ENCODE measurements around the gene ABHD14A. TPM values are rescaled to one million over a fixed set of nuclear protein-coding genes. Genes with fewer than 3 reads are reported as not detected.

The ABHD14A gene
- total and polyA plus RNA-seq, 8 donors: 5.9 to 36.3 (median 9.7) TPM

- 82 to 90% methylated on average over 2 of the region's 2 CpGs for WGBS, 2 donors
- peak overlapping the region in 1 of 4 donors; percentile 72 for H3K4me3 ChIP-seq
- ATAC-seq (no peak), FAIRE-seq (no peak), DNase-seq (peak in 2 of 6 donors; percentile 26 to 62)
- intact Hi-C loops (cut with DNase I): no loop called here
- H3K4me1 ChIP-seq: peaks cover 8 to 16% (median 10%) of the 10 kb centered on the region in 3 donors
- H3K27ac ChIP-seq: no peak overlapping the region
- TF ChIP-seq CTCF (IDR thresholded peaks at IDR 0.05): no peak
- no peaks in the 10 kb centered on the region for H3K36me3 ChIP-seq
- H3K27me3 ChIP-seq: no peaks in the 10 kb centered on the region
- H3K9me3 ChIP-seq: no peaks in the 10 kb centered on the region
Observed at GRCh38 chr3:51966016-51966415, 8.8 kb upstream of the ABHD14A start.

DNA sequence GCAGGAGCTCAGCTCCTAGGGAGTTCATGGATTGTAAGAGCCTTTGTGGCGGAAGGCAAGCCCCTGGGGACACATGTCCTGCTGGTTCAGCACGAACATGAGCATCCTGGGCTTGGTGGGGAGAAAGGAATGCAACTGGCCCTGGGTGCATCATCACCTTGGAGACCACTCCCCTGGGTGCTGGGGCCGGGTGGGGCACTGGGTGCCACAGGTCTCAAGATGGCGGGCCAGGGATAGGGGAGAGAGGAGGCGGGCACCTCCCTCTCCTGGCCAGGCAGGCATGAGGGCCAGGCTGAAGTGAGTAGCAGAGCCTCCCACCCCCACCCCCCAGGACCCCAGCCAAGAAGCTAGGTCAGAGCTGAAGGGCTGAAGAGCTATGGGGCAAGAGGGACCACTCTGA is 8.4 kb upstream of the ABHD14A start:
- H3K36me3 ChIP-seq: no peaks in the 10 kb centered on the region
- no peaks in the 10 kb centered on the region for H3K27me3 ChIP-seq
- no peak for FAIRE-seq
- intact Hi-C loops (cut with DNase I): no loop called here
- peaks cover 8 to 21% (median 14%) of the 10 kb centered on the region in 3 donors for H3K4me1 ChIP-seq
- no peak for TF ChIP-seq CTCF (IDR thresholded peaks at IDR 0.05)
- no peak overlapping the region for H3K27ac ChIP-seq
- no peaks in the 10 kb centered on the region for H3K9me3 ChIP-seq
- peak in 2 of 6 donors; percentile 40 to 70 for DNase-seq
- ATAC-seq: no peak
- WGBS, 2 donors: 68 to 84% methylated on average over 3 to 5 of the region's 5 CpGs
- peak overlapping the region in 3 of 4 donors; percentile 48 to 72 (median 72) for H3K4me3 ChIP-seq

DNA sequence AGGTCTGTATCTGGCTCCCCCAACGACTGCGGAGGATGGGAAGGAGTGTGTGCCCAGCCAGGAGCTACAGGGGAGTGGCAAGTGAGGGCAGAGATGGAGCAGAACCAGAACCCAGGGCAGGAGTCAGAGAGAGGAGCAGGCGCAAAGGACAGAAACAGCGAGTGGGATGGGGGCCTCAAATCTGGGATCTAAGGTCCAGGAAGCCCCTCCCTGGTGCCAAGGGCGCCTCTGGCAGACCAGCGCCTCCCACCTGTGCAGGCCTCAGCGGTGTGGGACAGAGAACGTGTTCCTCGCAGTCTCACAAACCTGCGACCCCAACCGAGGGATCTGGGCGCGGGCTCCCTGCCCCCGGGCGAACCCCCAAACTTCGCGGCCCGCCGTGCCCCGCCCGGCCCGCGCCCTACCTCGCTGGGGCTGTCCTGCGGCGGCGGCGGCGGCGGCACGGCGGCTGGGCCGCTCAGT is 7.9 kb upstream of the ABHD14A start:
- H3K4me1 ChIP-seq: peaks cover 4 to 19% (median 15%) of the 10 kb centered on the region in 3 donors
- peak overlapping the region; percentile 48 to 72 (median 71) for H3K4me3 ChIP-seq
- intact Hi-C loops (cut with DNase I): no loop called here
- no peaks in the 10 kb centered on the region for H3K27me3 ChIP-seq
- WGBS, 2 donors: 4 to 34% methylated on average over 4 to 33 of the region's 33 CpGs
- ATAC-seq (peak in 1 of 4 donors; percentile 10), FAIRE-seq (no peak), DNase-seq (no peak)
- H3K27ac ChIP-seq: peak overlapping the region; percentile 60 to 71 (median 66)
- no peak for TF ChIP-seq CTCF (IDR thresholded peaks at IDR 0.05)
- H3K9me3 ChIP-seq: no peaks in the 10 kb centered on the region
- H3K36me3 ChIP-seq: no peaks in the 10 kb centered on the region

DNA sequence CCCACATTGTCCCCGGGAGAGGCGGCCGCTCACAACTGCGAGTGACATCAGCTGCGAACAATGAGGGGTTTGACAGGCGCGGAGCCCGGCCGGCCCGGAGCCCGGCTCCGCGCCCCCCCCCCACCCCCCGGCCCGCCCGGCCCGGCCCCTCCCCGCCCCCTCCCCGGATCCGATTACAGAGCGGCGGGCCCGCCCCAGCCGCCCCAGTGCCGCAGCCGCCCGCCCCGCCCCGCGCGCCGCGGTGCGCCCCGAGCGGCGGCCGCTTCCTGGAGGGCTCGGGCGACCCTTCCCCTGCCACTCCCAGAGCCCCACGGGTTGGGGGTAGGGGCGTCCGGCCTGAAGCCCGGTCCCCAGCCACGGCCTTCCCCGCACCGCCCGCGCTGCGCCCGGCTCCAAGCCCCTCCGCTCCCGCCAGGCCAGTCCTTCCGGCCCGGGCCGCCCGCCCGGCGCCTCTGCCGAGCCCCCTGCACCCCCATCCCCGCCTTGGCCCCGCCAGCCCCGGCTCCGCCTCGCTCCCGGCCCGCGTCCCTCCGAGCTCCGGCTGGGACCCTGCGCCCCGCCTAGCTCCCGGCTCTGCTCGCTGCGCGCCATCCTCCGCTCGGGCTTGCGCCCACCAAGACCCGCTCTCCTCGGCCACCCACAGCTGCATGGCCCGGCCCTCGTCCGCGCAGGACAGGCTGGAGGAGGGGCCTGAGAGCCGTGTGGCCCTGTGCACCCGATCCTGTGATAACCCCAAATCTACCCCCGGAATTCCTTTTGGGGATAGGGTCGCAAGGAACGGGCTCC is 7.3 kb upstream of the ABHD14A start, which contains the start of gene PCBP4:
TSS of gene PCBP4 (minus strand) at position 71 of the 786 bp plus-strand sequence. CDS start 6,214 bp downstream, outside the sequence.
- Histone ChIP-seq H3K36me3 (no peaks in the 10 kb centered on the region), H3K9me3 (no peaks in the 10 kb centered on the region), H3K4me3 (peak within 1 kb of the TSS; percentile 48 to 72 (median 71)), H3K27me3 (no peaks in the 10 kb centered on the region), H3K27ac (peak within 1 kb of the TSS; percentile 61 to 82 (median 71)), H3K4me1 (peaks cover 4 to 19% (median 15%) of the 10 kb centered on the region in 3 donors)
- 1 to 2% methylated on average over 49 to 78 of the region's 90 CpGs for WGBS, 2 donors
- intact Hi-C loops (cut with DNase I): no loop called here
- ATAC-seq (peak; percentile 61 to 74 (median 67)), FAIRE-seq (no peak), DNase-seq (peak; percentile 74 to 88 (median 82))
- no peak for TF ChIP-seq CTCF (IDR thresholded peaks at IDR 0.05)

Measured in pancreas (tissue), 10 donors.